IMR-90 (cell line): Measurements from ENCODE around the gene GNB1L.

ENCODE experiments used
- CEBPB ChIP-seq: IDR thresholded peaks from 2 replicates; pipeline ENCODE4 v1.6.1; 2012; ENCODE audit warnings: low read depth, low read length, improper control_type of control experiment
- CHD1 ChIP-seq: IDR thresholded peaks from 2 replicates; pipeline ENCODE4 v1.6.1; 2012; ENCODE audit warnings: low read depth, low read length, improper control_type of control experiment
- FOS ChIP-seq: fragments of 150-350 bp; IDR thresholded peaks from 2 replicates; pipeline ENCODE4 v1.6.1; 2016; ENCODE audit warnings: low read depth, low read length
- MAFK ChIP-seq: IDR thresholded peaks from 2 replicates; pipeline ENCODE4 v1.6.1; 2012; ENCODE audit warnings: low read depth, low read length, improper control_type of control experiment
- MAZ ChIP-seq: IDR thresholded peaks from 2 replicates; pipeline ENCODE4 v1.6.1; 2012; ENCODE audit warnings: low read depth, mild to moderate bottlenecking, low read length, improper control_type of control experiment, moderate library complexity, borderline replicate concordance
- NFE2L2 ChIP-seq: fragments of 150-350 bp; IDR thresholded peaks from 2 replicates; pipeline ENCODE4 v1.6.1; 2016; ENCODE audit warnings: low read depth, mild to moderate bottlenecking, low read length
- POLR2A ChIP-seq: IDR thresholded peaks from 2 replicates; pipeline ENCODE4 v1.6.1; 2012; ENCODE audit warnings: mild to moderate bottlenecking, low read depth, low read length
- RAD21 ChIP-seq: IDR thresholded peaks from 2 replicates; pipeline ENCODE4 v1.6.1; 2012; ENCODE audit warnings: low read length, improper control_type of control experiment
- RCOR1 ChIP-seq: IDR thresholded peaks from 2 replicates; pipeline ENCODE4 v1.6.1; 2012; ENCODE audit warnings: mild to moderate bottlenecking, low read length, improper control_type of control experiment; ENCODE audit not compliant: insufficient replicate concordance
- RFX5 ChIP-seq: IDR thresholded peaks from 2 replicates; pipeline ENCODE4 v1.8.0; 2012; ENCODE audit warnings: low read depth, mild to moderate bottlenecking, low read length, moderate library complexity
- SMC3 ChIP-seq: fragments of 150-350 bp; IDR thresholded peaks from 2 replicates; pipeline ENCODE4 v1.6.1; 2016; ENCODE audit warnings: low read depth, mild to moderate bottlenecking, antibody characterized with exemption, low read length, moderate library complexity
- TF ChIP-seq, protein P1 (sequence below): conservative IDR thresholded peaks from 2 replicates; pipeline ENCODE4 v1.5.1; 2012; ENCODE audit warnings: mild to moderate bottlenecking, low read depth, low read length, improper control_type of control experiment
- TF ChIP-seq, protein P2 (sequence below): fragments of 150-350 bp; IDR thresholded peaks from 2 replicates; pipeline ENCODE4 v1.6.1; 2017; ENCODE audit warnings: mild to moderate bottlenecking, antibody characterized with exemption, low read length, low read depth
- TF ChIP-seq, protein P3 (sequence below): fragments of 150-350 bp; IDR thresholded peaks from 2 replicates; pipeline ENCODE4 v1.6.1; 2016; ENCODE audit warnings: low read depth, mild to moderate bottlenecking, low read length, moderate library complexity, borderline replicate concordance

DNA sequence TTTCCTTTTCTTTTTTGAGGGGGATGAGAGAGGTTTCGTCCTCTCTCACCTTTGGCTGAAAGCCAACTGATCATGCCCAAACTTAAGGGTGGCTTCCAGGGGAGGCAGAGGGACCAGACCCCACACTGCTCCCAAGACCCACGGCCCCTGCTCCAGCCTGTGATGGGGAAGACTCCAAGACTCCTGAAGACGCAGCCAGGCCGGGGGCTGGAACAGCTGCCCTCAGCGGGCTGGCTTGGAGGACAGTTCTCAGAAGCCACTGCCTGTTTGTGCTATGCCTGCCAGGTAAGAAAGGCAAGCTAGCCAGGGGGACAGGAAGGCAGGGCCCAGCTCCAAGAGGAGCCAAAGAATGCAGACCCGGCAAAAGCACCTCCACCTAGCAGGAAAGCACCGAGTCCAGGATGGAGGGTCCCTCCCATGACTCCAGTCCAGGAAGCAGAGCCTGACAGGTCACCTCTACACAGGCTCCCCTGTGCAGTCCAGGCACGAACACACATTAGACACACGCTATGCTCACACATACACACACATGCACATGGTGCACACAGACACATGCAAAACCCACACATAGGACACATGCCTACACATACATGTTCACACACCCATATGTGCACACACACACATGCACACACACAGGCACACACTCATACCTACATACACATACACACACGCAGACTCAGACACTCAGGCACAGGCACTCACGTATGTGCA lies 31.3 kb downstream of the GNB1L start:
- TF ChIP-seq, protein P1, sequence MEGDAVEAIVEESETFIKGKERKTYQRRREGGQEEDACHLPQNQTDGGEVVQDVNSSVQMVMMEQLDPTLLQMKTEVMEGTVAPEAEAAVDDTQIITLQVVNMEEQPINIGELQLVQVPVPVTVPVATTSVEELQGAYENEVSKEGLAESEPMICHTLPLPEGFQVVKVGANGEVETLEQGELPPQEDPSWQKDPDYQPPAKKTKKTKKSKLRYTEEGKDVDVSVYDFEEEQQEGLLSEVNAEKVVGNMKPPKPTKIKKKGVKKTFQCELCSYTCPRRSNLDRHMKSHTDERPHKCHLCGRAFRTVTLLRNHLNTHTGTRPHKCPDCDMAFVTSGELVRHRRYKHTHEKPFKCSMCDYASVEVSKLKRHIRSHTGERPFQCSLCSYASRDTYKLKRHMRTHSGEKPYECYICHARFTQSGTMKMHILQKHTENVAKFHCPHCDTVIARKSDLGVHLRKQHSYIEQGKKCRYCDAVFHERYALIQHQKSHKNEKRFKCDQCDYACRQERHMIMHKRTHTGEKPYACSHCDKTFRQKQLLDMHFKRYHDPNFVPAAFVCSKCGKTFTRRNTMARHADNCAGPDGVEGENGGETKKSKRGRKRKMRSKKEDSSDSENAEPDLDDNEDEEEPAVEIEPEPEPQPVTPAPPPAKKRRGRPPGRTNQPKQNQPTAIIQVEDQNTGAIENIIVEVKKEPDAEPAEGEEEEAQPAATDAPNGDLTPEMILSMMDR = no peak
- no peak for TF ChIP-seq POLR2A
- no peak for TF ChIP-seq SMC3
- TF ChIP-seq, protein P2, sequence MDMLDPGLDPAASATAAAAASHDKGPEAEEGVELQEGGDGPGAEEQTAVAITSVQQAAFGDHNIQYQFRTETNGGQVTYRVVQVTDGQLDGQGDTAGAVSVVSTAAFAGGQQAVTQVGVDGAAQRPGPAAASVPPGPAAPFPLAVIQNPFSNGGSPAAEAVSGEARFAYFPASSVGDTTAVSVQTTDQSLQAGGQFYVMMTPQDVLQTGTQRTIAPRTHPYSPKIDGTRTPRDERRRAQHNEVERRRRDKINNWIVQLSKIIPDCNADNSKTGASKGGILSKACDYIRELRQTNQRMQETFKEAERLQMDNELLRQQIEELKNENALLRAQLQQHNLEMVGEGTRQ = no peak
- TF ChIP-seq, protein P3, sequence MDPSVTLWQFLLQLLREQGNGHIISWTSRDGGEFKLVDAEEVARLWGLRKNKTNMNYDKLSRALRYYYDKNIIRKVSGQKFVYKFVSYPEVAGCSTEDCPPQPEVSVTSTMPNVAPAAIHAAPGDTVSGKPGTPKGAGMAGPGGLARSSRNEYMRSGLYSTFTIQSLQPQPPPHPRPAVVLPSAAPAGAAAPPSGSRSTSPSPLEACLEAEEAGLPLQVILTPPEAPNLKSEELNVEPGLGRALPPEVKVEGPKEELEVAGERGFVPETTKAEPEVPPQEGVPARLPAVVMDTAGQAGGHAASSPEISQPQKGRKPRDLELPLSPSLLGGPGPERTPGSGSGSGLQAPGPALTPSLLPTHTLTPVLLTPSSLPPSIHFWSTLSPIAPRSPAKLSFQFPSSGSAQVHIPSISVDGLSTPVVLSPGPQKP = no peak
- TF ChIP-seq NFE2L2 = no peak
- TF ChIP-seq RCOR1 = no peak
- TF ChIP-seq RAD21 = no peak
- no peak for TF ChIP-seq RFX5
- no peak for TF ChIP-seq CEBPB
- no peak for TF ChIP-seq MAFK
- TF ChIP-seq CHD1 = no peak
- TF ChIP-seq FOS = no peak
- TF ChIP-seq MAZ = no peak
